Lower lobe of right lung (tissue), 2 donors: Measurements from ENCODE around the gene CHMP4B. TPM values are rescaled to one million over a fixed set of nuclear protein-coding genes. Genes with fewer than 3 reads are reported as not detected.

ENCODE experiments used
- ATAC-seq, 2 donors: fragments of 200-7000 bp; cut with Tn5 transposase; one replicate each; pipeline ENCODE4 v1.9.1; 2020 to 2022; ENCODE audit warnings: mild to moderate bottlenecking in 2 of 2, moderate library complexity in 2 of 2
- DNase-seq: peaks from one replicate; pipeline ENCODE4 v3.0.0-alpha.2; 2020
- H3K27ac ChIP-seq: fragments of 200-600 bp; one replicate; pipeline ENCODE4 v1.8.0; 2022
- H3K27me3 ChIP-seq: fragments of 200-600 bp; one replicate; pipeline ENCODE4 v1.8.0; 2022; ENCODE audit warnings: low read depth
- H3K36me3 ChIP-seq: fragments of 200-600 bp; one replicate; pipeline ENCODE4 v1.8.0; 2022; ENCODE audit warnings: mild to moderate bottlenecking
- H3K4me1 ChIP-seq: fragments of 200-600 bp; one replicate; pipeline ENCODE4 v1.8.0; 2022
- H3K4me3 ChIP-seq: fragments of 200-600 bp; one replicate; pipeline ENCODE4 v1.8.0; 2022; ENCODE audit warnings: mild to moderate bottlenecking
- H3K9me3 ChIP-seq: fragments of 200-600 bp; one replicate; pipeline ENCODE4 v1.8.0; 2022
- intact Hi-C: fragments of 100-400 bp; cut with DNase I; formaldehyde crosslinking; loops from one replicate; pipeline ENCODE4 v1.11.0; 2022
- total RNA-seq: library from RNA; stranded (reverse); fragmentation: NEBNext Ultra II Directional; extraction: Animal tissue kit (Norgen Biotek cat#: 25700); gene quantifications from one replicate; pipeline ENCODE4 v1.2.1, GENCODE V29; 2021
- TF ChIP-seq, protein P1 (sequence below): fragments of 200-600 bp; IDR thresholded peaks from one replicate; pipeline ENCODE4 v1.8.0; 2022; ENCODE audit warnings: antibody characterized with exemption, mild to moderate bottlenecking
- donor health status: DM: no; HTN: yes; CAD: no; lungs with severe emphysema.

The CHMP4B gene
- total RNA-seq, 1 donor from 2014 or later = 91.2 TPM

DNA sequence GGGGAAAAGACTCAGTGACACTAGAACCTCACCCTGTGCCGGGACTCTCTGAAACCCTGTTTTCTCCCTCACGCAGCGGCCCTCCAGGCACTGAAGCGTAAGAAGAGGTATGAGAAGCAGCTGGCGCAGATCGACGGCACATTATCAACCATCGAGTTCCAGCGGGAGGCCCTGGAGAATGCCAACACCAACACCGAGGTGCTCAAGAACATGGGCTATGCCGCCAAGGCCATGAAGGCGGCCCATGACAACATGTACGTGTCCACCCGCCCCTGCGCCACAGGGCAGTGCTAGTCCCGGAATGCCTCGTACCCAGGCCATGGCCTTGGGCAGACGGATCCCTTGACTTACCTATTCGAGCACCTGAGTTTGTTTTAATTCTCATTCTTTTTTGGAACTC, 37.2 kb downstream of the CHMP4B start:
- Histone ChIP-seq H3K27me3 (no peaks in the 10 kb centered on the region), H3K36me3 (peaks cover 50% of the 10 kb centered on the region), H3K9me3 (no peaks in the 10 kb centered on the region), H3K4me1 (peaks cover 24% of the 10 kb centered on the region), H3K4me3 (no peak overlapping the region), H3K27ac (no peak overlapping the region)
- intact Hi-C loops = no loop called here
- TF ChIP-seq, protein P1, sequence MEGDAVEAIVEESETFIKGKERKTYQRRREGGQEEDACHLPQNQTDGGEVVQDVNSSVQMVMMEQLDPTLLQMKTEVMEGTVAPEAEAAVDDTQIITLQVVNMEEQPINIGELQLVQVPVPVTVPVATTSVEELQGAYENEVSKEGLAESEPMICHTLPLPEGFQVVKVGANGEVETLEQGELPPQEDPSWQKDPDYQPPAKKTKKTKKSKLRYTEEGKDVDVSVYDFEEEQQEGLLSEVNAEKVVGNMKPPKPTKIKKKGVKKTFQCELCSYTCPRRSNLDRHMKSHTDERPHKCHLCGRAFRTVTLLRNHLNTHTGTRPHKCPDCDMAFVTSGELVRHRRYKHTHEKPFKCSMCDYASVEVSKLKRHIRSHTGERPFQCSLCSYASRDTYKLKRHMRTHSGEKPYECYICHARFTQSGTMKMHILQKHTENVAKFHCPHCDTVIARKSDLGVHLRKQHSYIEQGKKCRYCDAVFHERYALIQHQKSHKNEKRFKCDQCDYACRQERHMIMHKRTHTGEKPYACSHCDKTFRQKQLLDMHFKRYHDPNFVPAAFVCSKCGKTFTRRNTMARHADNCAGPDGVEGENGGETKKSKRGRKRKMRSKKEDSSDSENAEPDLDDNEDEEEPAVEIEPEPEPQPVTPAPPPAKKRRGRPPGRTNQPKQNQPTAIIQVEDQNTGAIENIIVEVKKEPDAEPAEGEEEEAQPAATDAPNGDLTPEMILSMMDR = no peak
- no peak for ATAC-seq
- no peak for DNase-seq

DNA sequence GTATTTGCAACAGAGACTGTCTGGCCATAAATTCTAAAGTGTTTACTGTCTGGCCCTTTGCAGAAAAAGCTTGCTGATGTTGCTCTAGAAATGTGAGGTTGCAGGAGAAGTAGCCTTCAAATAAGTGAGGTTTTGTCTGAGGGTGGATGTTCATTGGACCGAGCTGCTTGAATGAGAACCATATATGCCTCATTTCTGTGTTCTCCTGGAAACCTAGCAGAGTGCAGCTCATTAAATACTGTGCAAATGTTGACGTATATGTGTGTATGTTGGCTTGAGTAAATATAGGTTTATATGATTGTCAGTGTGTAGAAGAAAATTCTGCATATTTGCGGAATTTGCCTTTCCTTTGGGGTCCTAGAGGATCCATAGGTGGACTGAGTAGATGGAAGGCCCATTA, 39.0 kb downstream of the CHMP4B start:
- H3K27ac ChIP-seq = no peak overlapping the region
- TF ChIP-seq, protein P1 = no peak
- no peaks in the 10 kb centered on the region for H3K27me3 ChIP-seq
- peaks cover 14% of the 10 kb centered on the region for H3K4me1 ChIP-seq
- peaks cover 66% of the 10 kb centered on the region for H3K36me3 ChIP-seq
- ATAC-seq = no peak
- no peak for DNase-seq
- intact Hi-C loops = no loop called here
- no peaks in the 10 kb centered on the region for H3K9me3 ChIP-seq
- no peak overlapping the region for H3K4me3 ChIP-seq

DNA sequence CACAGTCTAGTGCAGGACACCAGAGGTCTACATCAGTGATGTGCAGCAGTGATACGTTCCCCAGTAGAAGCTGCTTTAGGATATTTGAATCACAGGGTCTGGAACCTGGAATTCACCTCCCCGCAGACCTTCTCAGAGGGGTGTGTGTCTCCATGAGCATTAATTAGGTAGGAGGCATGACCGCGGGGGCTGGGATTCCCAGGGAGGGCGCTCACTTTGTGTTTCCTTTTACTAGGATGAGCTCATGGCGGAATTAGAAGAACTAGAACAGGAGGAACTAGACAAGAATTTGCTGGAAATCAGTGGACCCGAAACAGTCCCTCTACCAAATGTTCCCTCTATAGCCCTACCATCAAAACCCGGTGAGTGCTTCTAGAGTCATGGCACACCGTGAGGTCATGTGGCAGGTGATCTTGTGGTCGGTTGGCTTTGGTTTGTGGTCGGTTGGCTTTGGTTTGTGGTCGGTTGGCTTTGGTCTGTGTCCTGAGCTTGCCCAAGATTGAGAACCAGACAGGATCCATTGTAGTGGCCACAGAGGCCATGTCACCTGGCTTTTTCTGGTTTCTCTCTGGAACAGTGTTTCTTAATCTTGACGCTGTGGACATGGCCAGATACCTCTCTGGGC, 40.8 kb downstream of the CHMP4B start:
- TF ChIP-seq, protein P1 = no peak
- intact Hi-C loops = no loop called here

DNA sequence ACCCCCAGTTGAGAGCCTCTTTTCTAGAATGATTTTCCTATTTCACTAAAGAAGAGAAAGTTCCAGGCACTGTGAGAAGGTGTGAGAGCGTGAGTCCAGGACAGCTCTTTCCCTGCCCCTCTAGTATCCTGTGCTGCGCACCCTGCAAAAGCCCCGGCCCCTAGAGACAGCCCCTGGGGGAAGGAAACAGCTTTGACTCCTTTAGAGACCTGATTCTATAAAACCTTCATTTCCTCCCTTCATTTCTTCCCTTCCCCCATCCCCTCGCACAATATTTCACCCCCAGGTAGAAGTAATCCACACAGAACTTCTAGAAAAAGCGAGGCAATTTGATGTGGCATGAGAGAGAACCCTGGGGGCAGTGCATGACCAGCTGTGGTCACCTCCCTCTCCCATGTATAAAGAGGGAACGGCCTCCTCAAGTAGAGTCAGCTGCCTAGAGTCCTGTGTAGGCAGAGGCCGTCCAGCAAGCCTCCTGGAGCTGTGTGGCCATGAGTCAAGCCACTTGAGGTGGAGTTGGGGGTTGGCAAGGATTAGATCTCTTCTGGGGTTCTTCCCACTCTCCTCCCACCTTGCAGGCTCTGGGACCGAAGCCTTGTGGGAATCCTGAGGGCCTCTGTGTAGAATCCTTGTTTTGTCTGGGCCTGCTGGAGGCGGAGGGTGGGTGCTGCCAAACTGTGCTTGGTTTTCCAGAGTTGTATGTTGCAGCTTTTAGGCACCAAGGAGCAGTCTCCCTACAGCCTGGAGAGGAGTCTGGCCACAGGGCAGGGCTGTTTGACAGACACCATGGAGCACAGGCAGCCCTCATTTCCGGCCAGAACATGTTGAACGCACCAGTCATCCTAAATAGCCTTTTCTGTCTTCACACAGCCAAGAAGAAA, 41.7 kb downstream of the CHMP4B start:
- Histone ChIP-seq H3K9me3 (no peaks in the 10 kb centered on the region), H3K27me3 (no peaks in the 10 kb centered on the region), H3K4me1 (no peaks in the 10 kb centered on the region), H3K4me3 (no peak overlapping the region), H3K36me3 (peaks cover 92% of the 10 kb centered on the region), H3K27ac (no peak overlapping the region)
- intact Hi-C loops = no loop called here
- TF ChIP-seq, protein P1 = no peak
- no peak for ATAC-seq
- DNase-seq = no peak

More for the DNA sequence above, 40.8 kb downstream of the CHMP4B start:
- peaks cover 84% of the 10 kb centered on the region for H3K36me3 ChIP-seq
- H3K27me3 ChIP-seq = no peaks in the 10 kb centered on the region
- H3K9me3 ChIP-seq = no peaks in the 10 kb centered on the region
- H3K27ac ChIP-seq = no peak overlapping the region
- ATAC-seq (no peak), DNase-seq (no peak)
- no peak overlapping the region for H3K4me3 ChIP-seq
- peaks cover 2% of the 10 kb centered on the region for H3K4me1 ChIP-seq

DNA sequence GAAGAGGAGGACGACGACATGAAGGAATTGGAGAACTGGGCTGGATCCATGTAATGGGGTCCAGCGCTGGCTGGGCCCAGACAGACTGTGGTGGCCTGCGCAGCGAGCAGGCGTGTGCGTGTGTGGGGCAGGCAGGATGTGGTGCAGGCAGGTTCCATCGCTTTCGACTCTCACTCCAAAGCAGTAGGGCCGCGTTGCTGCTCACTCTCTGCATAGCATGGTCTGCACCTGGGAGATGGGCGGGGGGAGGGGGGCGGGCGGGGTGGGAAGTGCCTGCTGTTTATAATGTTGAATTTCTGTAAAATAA, 42.3 kb downstream of the CHMP4B start:
- H3K27ac ChIP-seq = no peak overlapping the region
- no peaks in the 10 kb centered on the region for H3K9me3 ChIP-seq
- H3K4me3 ChIP-seq = no peak overlapping the region
- H3K27me3 ChIP-seq = no peaks in the 10 kb centered on the region
- no peak for ATAC-seq
- peaks cover 89% of the 10 kb centered on the region for H3K36me3 ChIP-seq
- TF ChIP-seq, protein P1 = no peak
- DNase-seq = no peak
- intact Hi-C loops = no loop called here
- H3K4me1 ChIP-seq = no peaks in the 10 kb centered on the region
